Jurkat, Clone E6-1 (cell line): ENCODE measurements around the gene SMAD3.

Source experiments
- DNase-seq: peaks from one replicate; pipeline ENCODE4 v3.0.0-alpha.2; 2011; ENCODE audit warnings: low read depth, low spot score
- H3K4me3 ChIP-seq: 2 replicates; pipeline ENCODE4 v1.5.1; 2011; ENCODE audit warnings: mild to moderate bottlenecking, low read length, control low read depth, moderate library complexity

Gene SMAD3

GRCh38 chr15:67091071-67091979 is 25.9 kb downstream of the SMAD3 start:
- no peak overlapping the region for H3K4me3 ChIP-seq
- DNase-seq: no peak

- no peak overlapping the region for H3K4me3 ChIP-seq
- no peak for DNase-seq
These were observed 26.7 kb downstream of the SMAD3 start for GRCh38 chr15:67091980-67092677.

GRCh38 chr15:67092752-67093503 is 27.5 kb downstream of the SMAD3 start:
- no peak overlapping the region for H3K4me3 ChIP-seq
- DNase-seq: no peak

GRCh38 chr15:67093504-67093862 is 28.1 kb downstream of the SMAD3 start:
- no peak overlapping the region for H3K4me3 ChIP-seq
- no peak for DNase-seq

GRCh38 chr15:67094001-67094826 is 28.8 kb downstream of the SMAD3 start:
- no peak overlapping the region for H3K4me3 ChIP-seq
- DNase-seq: no peak

- no peak for DNase-seq
- H3K4me3 ChIP-seq: no peak overlapping the region
These were observed 30.5 kb downstream of the SMAD3 start for GRCh38 chr15:67095912-67096311.

- DNase-seq: no peak
- H3K4me3 ChIP-seq: no peak overlapping the region
These were observed 31.3 kb downstream of the SMAD3 start for GRCh38 chr15:67096546-67097294.

GRCh38 chr15:67097424-67097823 is 32.0 kb downstream of the SMAD3 start:
- H3K4me3 ChIP-seq: no peak overlapping the region
- no peak for DNase-seq

- peak overlapping the region; percentile 13 for H3K4me3 ChIP-seq
- peak; percentile 81 for DNase-seq
These were observed 32.7 kb downstream of the SMAD3 start for GRCh38 chr15:67097930-67098740.

- H3K4me3 ChIP-seq: peak overlapping the region; percentile 13; the same call in 1 of the 2 replicates
- DNase-seq: no peak
These were observed 33.4 kb downstream of the SMAD3 start for GRCh38 chr15:67098768-67099282.

GRCh38 chr15:67100124-67100791 is 34.9 kb downstream of the SMAD3 start:
- H3K4me3 ChIP-seq: no peak overlapping the region
- DNase-seq: no peak

GRCh38 chr15:67100801-67101581 is 35.6 kb downstream of the SMAD3 start:
- no peak for DNase-seq
- no peak overlapping the region for H3K4me3 ChIP-seq

- H3K4me3 ChIP-seq: no peak overlapping the region
- DNase-seq: peak; percentile 37
These were observed 36.7 kb downstream of the SMAD3 start for GRCh38 chr15:67101911-67102598.

GRCh38 chr15:67102599-67102929 is 37.2 kb downstream of the SMAD3 start:
- H3K4me3 ChIP-seq: no peak overlapping the region
- DNase-seq: no peak

- DNase-seq: no peak
- no peak overlapping the region for H3K4me3 ChIP-seq
These were observed 37.6 kb downstream of the SMAD3 start for GRCh38 chr15:67103021-67103420.

GRCh38 chr15:67103432-67103831 is 38.0 kb downstream of the SMAD3 start:
- no peak for DNase-seq
- peak overlapping the region; percentile 21 for H3K4me3 ChIP-seq
